ENCODE measurements around the gene FGR.

- TF ChIP-seq EZH2 (IDR thresholded peaks at IDR 0.05) (no peak), POLR2AphosphoS5 (IDR thresholded peaks at IDR 0.05; ENCODE audit: borderline replicate concordance, low read depth, low read length) (no peak)
Observed at GRCh38 chr1:27601771-27602461, 33.1 kb downstream of the FGR start.
